IPS-18c (cell line): ENCODE measurements around the gene LAMB1.

Experiments used
- H3K4me3 ChIP-seq: 2 replicates; pipeline ENCODE4 v1.7.0; 2013; ENCODE audit warnings: low read depth, mild to moderate bottlenecking, low read length, moderate library complexity; ENCODE audit not compliant: insufficient read depth
- H3K9me3 ChIP-seq: one replicate; pipeline ENCODE4 v1.6.1; 2013; ENCODE audit warnings: mild to moderate bottlenecking, low read length, moderate library complexity; ENCODE audit not compliant: control insufficient read depth, insufficient read depth

The LAMB1 gene

DNA sequence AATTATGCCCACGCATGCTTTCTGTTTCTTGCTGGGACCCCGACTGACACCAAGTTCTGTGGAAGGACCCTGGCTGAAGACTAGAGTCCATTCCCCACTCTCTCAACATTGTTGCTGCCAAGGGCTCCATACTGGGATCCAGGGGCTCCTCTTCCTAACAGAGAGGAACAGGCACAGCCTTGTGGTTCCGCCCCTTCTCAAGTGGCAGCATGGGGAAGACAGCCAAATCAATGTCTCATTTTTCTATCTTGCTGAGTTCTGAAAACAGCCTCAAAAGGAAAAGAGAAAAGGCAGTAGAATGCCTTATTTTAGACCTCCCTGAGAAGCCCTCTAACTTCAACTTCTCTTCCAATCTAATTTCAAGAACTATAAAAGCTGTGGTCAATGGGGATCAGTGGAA is 23.7 kb upstream of the LAMB1 start:
- H3K4me3 ChIP-seq = no peak overlapping the region
- no peaks in the 10 kb centered on the region for H3K9me3 ChIP-seq

DNA sequence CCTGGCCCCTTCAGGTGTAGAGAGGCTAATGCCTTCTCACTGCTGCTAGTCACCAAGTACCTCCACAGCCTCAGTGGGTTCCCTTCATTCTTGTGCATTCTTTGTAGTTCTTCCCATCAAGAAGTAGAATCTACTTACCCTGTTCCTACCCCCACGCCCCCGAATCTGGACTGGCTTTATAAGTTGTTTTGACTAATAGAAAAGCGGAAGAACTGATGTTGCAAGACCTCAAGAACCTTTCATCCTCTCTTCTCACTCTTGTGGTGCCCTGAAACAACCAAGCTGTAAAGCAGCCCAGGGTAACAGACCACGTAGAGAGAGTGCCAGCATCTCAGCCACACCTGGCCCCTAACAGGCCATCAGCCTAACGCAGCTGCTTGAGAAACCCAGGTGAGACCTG is 23.2 kb upstream of the LAMB1 start:
- Histone ChIP-seq H3K9me3 (no peaks in the 10 kb centered on the region), H3K4me3 (no peak overlapping the region)

DNA sequence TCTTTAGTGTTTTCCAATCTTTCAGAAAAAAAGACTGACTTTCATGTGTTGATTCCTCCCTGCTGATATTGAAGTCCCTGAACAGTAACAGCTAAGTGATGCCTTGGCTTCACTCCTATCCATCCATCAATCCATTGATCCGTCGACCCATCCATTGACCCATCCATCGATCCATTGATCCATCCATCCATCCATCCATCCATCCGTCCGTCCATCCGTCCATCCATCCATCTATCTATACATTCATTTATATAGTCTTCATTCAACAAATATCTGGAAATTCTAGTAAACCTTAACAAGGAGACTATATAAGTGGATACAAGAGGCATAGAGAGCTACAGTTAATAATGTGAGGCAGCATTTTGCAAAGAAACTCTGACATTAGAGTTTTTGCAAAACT is 21.6 kb upstream of the LAMB1 start:
- Histone ChIP-seq H3K4me3 (no peak overlapping the region), H3K9me3 (no peaks in the 10 kb centered on the region)

DNA sequence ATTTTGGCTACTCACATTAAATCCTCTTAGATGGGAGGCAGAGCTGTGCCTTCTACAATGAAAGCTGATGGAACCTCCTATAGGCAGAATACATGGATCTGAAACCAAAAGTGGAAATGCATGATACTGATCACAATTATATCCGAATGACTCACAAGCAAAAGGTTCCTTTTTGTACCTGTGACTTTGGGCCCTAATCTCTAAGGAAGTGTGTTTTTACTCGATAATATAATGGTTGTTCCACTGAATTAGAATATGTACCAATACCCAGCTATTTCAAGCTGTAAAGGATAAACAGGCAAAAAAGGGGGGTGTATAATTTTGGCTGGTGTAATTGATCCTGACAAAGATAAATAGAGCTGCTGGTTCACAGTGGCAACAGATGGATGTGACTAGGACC is 17.6 kb upstream of the LAMB1 start:
- Histone ChIP-seq H3K9me3 (no peaks in the 10 kb centered on the region), H3K4me3 (no peak overlapping the region)

DNA sequence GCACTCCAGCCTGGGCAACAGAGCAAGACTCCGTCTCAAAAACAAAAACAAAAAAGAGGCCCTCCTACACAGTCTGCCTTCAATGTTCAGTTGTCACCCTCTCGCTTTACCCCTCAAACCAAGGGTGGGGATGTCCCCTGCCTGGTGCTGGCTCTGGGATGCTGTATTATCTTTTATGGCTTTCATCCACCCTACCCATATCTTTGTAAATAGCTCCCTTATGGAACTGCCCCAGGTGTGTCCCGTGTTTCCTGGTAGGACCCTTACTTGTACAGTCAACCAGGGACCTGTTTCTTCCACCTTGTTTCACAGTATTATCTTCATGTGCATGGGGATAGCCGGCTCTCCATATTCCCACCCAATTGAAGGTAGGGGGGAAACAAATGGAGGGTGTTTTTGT is 15.7 kb upstream of the LAMB1 start:
- no peaks in the 10 kb centered on the region for H3K9me3 ChIP-seq

DNA sequence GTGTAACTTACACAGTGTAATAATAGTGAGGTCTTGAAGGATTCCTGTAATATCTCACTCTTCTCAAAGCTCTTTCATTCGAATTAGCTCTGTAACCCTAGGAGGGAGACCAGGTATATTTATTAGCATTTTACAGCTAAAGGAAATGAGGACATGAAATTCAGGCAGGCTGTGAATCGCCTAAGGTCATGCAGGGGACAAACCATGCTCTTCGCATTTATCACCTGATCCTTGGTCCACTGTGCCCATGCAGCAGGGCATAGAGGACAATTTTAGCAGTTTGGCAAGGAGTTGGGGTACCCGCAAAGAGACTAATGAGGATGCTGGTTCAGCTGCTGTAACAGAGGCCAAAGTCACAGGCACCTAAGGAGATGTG is 14.8 kb upstream of the LAMB1 start:
- H3K4me3 ChIP-seq = no peak overlapping the region
- H3K9me3 ChIP-seq = no peaks in the 10 kb centered on the region

More for the DNA sequence above, 15.7 kb upstream of the LAMB1 start:
- no peak overlapping the region for H3K4me3 ChIP-seq

DNA sequence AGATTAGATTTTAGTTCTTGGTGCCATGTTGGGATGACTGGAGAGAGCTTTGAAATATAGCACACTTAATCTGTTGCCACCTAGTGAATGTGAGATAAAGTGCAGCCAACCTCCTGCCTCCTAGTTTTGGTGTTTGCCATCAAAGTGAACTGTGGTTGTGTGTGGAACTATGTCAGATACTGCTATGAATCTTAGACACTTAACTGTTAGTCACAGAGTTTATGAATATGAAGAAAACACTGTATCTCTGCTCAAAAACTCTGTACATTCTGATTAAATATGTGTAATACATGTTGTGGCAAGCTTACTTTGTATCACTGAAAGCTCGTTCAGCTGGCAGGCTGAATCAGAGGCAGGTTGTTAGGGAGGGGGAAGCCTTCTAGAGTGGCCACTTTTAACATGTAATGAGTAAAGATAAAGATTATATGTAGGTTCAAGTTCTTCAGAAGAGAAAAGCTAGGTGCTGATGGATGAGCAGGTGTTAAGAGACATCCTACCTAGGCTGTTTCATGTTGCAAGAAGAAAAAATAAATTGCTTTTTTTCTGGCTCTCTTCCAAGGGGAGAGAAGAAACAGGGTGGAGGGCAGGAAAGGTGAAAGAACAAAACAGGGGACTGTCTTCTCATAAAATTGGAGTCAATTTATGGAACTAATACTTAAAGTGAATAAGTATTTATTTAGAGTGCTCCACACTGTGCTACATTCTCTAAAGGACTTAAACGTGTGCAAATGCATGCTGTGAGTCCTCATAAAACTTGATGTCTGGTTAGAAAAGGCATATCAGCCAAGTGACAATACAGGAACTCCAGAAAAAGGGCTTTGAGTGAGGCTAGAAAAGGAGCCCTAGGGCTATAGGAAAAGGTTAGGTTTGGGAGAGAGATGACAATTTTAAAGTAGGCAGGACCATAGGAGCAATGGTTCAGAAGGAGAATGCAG is 14.1 kb upstream of the LAMB1 start:
- Histone ChIP-seq H3K4me3 (no peak overlapping the region), H3K9me3 (no peaks in the 10 kb centered on the region)

DNA sequence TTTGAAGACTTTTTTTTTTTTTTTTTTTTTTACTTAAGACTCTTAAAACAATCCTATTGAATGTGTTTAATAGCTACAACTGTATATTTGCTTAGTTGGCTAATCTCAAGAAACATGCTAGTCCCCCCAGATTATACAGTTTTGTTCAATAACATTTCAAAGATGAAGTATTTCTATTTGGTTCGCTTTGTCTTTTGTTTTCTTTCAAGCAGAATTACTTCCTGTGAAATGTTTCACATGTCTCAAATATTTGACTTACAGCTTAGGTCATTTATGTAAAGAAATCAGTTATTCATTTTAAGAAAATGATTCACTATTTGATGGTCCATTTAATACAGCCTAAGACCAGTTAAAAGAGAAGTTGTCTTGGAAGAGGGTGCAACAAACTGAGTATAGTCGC is 12.8 kb upstream of the LAMB1 start:
- H3K9me3 ChIP-seq = no peaks in the 10 kb centered on the region
- no peak overlapping the region for H3K4me3 ChIP-seq

DNA sequence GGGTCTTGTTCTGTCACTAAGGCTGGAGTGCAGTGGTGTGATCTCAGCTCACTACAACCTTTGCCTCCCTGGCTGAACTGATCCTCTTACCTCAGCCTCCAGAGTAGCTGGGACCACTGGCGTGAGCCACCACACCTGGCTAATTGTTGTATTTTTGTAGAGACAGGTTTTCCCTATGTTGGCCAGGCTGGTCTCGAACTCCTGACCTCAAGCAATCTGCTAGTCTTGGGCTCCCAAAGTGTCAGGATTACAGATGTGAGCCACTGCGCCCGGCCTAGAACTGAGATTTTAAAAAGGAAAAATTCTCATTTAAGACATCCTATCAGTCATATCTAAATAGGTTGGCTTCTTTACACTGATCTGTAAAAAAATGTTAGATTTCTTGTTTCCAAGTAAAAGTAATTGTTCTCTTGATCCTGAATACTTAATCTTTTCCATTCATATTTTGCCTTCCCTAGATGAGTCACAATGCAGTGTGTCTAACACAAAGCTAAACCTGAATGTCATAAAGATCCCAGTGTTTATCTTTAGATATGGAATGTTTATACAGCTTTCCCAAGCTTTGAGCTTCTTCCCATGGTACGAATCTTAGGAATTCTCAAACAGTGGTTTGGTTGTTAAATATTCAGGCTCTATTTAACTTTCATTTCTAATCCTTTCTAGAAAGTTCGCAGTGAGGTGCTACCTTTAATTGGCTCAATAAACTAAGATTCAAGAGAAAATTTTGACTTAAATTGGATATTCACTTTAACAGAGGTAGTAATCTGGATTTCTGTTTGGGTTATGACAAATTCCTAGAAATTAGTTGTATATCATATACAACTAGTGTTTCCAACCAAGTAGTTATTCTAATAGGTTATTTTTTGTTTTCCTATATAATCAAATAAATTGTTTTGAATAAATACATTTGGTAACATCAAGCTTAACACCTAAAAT is 12.1 kb upstream of the LAMB1 start:
- Histone ChIP-seq H3K9me3 (no peaks in the 10 kb centered on the region), H3K4me3 (no peak overlapping the region)

DNA sequence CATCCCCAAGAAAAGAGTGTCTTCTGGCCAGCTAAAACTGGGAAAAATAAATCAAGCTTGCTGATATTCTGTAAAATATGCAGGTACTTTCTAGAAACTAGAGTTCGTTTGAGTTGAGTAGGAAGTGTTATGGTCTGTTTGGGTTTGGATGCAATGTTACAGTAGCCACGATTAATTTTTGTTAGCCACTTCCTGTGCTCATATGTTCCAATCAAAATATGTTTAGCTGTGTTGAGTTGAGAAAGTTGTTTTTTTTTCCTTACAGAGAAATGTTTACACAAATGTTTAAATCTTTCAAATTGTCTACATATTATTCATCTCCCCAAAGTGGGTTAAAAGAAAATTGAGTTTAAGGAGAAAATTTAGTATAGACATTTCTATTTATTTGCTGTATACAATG is 11.3 kb upstream of the LAMB1 start:
- H3K9me3 ChIP-seq = no peaks in the 10 kb centered on the region
- H3K4me3 ChIP-seq = no peak overlapping the region

DNA sequence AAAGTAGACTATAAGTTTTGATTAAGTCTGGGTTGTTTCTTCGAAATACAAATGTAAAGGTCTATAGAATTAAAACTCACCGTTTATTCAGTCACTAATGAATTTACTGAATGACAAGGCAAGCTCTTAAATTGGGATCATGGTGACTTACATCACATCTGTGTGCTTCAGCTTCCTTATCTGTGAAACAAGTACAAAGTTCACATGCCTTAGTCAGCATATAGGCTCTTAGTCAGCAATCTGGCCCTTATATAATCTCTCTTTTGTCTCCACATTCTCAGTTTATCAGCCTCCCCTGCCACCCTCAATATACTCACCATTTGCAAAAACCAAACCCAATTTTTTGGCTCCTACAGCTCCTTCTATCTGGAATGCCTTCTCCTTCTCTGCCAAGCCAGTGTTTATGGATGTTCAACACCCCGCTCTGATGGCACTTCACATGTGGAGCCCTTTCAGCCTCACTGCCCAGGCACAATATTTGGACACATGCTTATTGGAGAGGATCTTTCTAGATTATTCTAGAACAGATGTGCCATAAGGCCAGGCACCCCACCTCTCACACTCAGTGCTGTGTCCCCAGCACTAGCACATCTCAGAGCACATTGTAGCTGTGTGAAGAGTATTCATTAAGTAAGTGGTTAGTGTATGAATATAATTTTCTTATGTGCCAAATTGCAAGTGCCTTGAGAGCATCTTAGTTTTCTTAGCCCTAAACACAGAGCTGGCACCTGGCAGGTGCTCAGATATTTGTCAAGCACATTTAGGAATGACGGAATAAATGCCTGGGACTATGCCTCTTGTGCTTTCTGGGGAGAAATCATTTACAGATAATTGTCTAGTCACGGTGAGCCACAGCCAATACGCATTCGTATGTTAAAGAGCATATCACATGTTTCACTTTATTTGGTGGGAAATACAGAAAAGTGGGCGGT is 9.8 kb upstream of the LAMB1 start:
- no peaks in the 10 kb centered on the region for H3K9me3 ChIP-seq
- no peak overlapping the region for H3K4me3 ChIP-seq

DNA sequence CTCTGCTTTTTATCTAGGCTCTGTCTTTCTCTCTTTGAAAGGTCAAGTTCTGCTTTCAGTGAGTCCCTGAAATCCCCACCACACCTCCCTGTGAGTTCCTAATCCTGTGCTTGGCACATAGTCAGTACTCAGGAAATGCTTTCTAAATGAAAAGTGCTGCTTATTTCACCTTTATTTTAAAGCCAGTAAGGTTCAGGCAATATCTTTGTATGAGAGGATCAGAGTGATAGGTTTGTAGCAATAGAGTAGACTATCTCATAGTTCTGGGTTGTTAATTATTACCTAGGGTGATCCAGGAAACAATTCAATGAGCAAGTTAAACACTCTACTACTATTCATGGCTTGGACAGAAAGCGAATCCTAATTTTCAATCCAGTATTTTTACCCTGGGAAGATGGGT is 7.4 kb upstream of the LAMB1 start:
- Histone ChIP-seq H3K4me3 (no peak overlapping the region), H3K9me3 (no peaks in the 10 kb centered on the region)

DNA sequence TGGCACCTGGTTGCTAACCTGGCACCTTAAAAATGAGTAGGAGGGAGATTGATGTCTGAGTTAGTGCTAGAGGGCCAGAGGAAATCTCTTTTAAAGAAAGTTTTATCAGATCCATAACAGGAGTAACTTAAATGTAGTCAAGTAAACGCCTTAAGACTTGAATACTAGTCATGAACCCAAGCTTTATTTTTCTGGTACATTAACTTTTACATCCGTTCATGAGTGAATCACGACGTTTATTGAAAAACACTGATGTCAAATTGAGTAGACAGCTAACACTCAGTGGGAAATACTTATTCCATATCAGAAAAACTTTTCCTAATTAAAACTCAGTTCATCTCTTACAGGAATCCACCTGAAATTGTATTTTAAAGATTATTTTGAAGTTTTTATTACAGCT is 6.9 kb upstream of the LAMB1 start:
- Histone ChIP-seq H3K4me3 (no peak overlapping the region), H3K9me3 (peaks cover under 1% of the 10 kb centered on the region)

DNA sequence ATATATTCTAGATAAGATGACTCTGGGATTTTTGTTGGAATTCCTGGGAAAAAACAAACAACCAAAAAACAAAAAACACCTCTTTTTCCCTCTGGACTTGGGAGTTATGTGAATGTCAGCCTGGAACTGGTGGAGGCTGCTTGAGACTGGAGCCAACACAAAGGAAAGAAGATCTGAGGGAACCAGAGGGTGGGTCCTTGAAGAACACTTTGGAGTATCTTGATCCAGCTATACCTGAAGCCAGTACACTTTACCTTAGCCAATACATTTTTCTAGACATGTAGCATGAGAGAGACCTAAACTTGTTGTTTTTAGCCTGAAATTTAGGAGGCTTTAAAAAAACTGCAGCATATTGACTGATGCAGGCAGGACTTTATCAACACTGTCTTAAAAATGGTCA is 5.9 kb upstream of the LAMB1 start:
- no peak overlapping the region for H3K4me3 ChIP-seq
- peaks cover 2% of the 10 kb centered on the region for H3K9me3 ChIP-seq

DNA sequence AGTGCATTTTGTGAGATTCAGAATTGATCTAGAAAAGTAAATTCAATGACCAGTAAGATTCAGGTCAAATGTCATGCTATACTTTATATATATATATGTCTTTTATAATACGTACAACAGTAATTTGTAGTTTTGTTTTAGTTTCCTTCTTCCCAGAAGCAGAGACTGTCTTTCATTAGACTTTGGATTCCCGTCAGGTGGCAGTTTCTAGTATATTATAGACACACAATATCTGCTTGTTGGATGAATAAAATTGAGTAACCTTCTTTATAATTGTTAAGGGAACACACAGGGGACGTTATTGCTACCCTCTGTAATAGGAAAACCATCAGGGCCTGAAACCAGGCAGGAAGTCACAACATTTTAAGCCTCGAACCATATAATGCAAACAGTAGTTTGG is 5.3 kb upstream of the LAMB1 start:
- peaks cover 2% of the 10 kb centered on the region for H3K9me3 ChIP-seq
- no peak overlapping the region for H3K4me3 ChIP-seq

DNA sequence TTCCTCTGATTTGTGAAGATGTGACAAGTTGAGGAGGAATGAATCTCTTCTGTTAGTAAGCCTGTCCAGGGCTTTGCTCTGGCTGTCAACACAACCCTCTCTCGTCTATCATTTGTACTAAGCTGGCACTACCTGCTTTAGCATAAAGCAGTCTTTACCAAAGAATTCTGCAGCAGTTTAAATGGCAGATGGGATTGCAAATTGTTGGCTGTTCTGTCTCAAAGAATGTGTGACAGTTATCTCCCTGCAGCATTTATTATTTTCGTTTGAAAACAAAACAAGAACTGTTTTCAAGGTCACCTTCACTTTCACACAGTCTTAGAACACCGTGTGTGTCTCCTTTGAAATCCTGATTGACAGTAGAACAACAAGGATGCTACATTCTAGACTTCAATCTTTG is 4.8 kb upstream of the LAMB1 start:
- no peak overlapping the region for H3K4me3 ChIP-seq

DNA sequence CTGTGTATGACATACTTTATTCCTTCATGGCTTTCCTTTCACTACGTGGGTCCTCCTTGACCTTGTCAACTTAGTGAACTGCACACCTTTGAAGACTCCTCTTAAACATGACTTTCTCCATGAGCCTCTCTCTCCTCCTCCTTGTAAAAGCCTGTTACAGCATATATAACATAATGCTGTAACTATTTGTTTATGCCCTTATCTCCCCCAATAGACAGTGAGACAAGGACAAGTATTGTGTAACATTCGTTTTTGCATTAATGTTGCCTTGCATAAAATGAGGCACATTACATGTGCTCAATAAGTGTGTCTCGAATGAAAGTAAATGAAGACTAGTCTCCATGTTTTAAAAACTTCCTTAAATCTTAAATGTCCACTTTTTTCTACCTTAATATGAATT is 4.3 kb upstream of the LAMB1 start:
- peaks cover 2% of the 10 kb centered on the region for H3K9me3 ChIP-seq
- no peak overlapping the region for H3K4me3 ChIP-seq

More for the DNA sequence above, 4.8 kb upstream of the LAMB1 start:
- peaks cover 2% of the 10 kb centered on the region for H3K9me3 ChIP-seq
